KOPT-K1 (cell line): ENCODE measurements around the gene MTAP.

ENCODE experiments used
- H3K27ac ChIP-seq: fragments of 200-600 bp; sonication (generic); 2 replicates; pipeline ENCODE4 v1.5.1; 2016; ENCODE audit warnings: antibody characterized with exemption, mild to moderate bottlenecking, low read depth, low read length; ENCODE audit not compliant: poor library complexity, severe bottlenecking
- H3K36me3 ChIP-seq: fragments of 200-600 bp; sonication (generic); 2 replicates; pipeline ENCODE4 v1.5.1; 2017; ENCODE audit warnings: antibody characterized with exemption, mild to moderate bottlenecking, low read length, moderate library complexity; ENCODE audit not compliant: insufficient read depth
- H3K9me3 ChIP-seq: fragments of 200-600 bp; sonication (generic); 2 replicates; pipeline ENCODE4 v1.5.1; 2017; ENCODE audit warnings: antibody characterized with exemption, low read length, mild to moderate bottlenecking; ENCODE audit not compliant: insufficient read depth, poor library complexity, severe bottlenecking

MTAP gene

DNA sequence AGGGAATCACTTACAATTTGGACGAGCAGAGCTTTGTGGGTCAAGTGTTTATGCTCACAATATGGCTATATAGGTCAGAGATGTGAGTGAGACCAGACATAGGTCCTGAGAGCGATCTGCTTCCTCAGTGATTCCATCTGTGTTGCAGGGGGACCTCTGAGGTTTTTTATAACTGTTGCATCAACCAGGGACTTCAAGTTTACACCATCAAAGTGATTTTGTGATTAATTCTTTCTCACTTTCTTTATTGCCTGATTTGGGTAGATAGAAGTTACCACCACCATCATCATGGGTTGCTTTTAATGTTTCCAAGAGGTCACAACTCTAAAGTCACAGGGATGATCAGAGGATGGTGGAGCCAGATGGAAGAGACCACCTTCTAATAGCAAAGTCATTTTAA is 7.0 kb upstream of the MTAP start:
- Histone ChIP-seq H3K36me3 (no peaks in the 10 kb centered on the region), H3K27ac (no peak overlapping the region), H3K9me3 (no peaks in the 10 kb centered on the region)

DNA sequence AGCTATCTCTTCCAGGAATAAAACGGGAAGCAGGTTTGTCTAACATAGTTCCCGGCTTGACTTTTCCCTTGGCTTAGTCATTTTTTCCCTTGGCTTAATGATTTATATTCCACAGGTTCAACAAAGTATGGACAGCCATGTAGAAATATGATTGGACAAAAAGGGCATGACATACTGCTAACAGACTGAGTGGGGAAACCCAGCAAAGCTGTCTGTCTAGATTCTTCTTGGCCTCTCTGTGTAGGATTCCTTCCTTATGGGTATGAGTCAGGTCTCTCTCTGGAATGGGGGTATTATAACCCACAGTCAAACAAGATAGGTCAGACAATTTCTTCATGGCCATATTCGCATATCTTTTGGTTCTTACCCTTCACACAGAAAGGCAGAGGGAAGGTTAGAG is 5.7 kb upstream of the MTAP start:
- Histone ChIP-seq H3K36me3 (no peaks in the 10 kb centered on the region), H3K9me3 (no peaks in the 10 kb centered on the region), H3K27ac (no peak overlapping the region)

DNA sequence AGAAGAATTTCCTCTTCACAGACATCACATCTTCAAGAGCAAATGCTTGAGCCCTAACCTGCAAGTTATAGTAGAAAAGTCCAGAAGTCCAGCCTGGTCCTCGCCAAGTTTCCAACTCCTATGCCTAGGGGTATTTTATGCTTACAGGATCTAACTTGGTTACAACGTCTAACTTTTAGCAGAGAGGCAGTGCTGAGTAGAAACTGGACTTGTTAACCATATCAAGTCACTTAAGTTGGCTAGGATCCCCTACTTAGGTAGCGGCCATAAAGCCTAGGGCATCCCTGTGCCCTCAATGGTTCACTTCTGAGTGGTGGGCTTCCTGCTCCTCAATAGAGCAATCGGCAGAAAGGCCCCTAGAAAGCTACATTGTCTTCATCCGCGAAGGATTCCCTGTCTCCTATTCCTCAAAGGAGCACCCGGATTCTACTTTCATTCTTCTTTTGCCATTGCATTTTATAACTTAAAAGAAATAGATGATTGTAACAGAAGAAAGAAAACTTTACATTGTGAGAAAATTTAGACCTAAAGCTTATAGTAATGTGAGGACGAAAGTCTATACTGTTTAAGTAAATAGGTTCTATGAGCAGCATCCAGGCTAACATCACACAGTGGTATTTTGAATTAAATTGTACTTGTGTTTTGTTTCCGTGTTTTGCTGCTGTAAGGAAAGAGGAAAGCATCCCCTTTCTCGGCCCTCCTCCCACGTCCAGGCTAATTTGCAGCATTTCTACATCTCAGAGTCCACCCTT is 1.3 kb upstream of the MTAP start:
- Histone ChIP-seq H3K36me3 (peaks cover 20% of the 10 kb centered on the region), H3K27ac (no peak overlapping the region), H3K9me3 (no peaks in the 10 kb centered on the region)

DNA sequence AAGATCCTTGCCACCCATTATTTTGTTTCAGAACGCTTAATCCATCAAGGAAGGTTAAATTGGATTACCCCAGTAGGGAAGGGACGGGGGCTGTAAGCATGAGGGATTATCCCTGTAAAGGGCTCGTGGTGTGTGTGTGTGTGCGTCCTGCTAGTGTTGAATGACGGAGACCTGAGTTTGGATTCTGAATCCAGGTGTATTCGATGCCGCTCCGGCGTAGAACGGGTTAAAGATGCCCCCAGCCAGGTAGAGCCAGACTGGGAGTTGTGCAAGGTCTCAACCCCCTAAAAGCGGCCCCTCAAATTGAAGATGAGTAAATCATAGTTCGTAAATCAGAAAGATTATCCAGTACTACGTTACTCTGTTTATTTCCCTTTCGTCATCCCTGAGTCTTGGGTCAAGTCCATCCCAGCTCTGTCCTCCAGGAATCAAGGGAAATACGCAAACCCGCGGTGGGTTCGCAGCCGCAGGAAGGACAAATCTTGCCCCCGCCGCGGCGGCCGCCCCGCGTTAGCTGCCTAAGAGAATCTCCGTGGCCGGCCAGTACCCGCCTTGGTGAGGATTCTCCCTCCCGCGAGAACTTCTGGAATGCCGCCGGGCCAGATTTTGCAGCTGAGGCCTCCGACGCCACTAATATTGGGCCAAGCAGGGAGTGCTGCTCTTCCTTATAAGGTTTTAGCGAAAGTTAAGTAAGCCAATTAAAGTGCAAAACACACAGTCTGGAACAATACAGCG is 586 bp upstream of the MTAP start:
- peak overlapping the region; percentile 64 for H3K27ac ChIP-seq
- H3K36me3 ChIP-seq = peaks cover 27% of the 10 kb centered on the region
- no peaks in the 10 kb centered on the region for H3K9me3 ChIP-seq

DNA sequence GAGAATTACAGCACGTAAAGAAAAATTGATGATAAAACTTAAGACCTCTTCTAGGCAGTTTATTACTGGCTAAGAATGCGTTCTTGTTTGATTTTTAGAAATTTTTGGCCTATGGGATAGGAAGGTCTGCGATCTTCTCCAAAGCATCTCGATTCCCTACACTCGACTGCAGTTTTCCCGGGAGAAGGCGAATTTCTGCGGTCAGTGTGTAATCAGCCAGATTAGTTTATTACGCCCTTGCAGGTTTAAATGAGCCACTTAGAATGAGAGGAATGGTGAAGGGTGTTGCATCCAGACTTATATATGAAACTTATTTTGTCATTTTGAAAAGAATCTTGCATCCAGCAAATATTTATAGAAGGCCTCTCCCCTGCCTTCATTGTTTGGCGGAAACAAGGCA is 1.2 kb downstream of the MTAP start:
- peaks cover 44% of the 10 kb centered on the region for H3K36me3 ChIP-seq
- H3K9me3 ChIP-seq = no peaks in the 10 kb centered on the region
- H3K27ac ChIP-seq = peak overlapping the region; percentile 64

DNA sequence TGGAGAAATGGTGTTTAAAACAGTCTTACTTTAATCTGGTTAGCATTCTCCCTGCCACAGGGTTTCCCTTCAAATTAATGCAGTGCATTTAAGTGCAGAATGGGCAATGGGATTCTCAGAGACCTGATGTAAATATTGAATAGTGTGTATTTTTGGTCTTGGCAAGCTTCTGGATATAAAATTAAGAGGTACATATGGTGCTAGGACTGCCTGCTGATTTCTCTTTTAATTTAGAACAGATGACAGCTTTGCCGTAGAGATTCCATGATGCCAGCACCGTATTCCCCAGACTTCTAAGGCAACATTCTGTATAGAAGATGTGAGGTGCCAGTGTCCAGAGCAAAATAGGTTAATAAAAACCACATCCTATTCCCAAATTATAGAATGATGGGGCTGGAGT is 1.9 kb downstream of the MTAP start:
- peak overlapping the region; percentile 64 for H3K27ac ChIP-seq
- H3K36me3 ChIP-seq = peaks cover 51% of the 10 kb centered on the region
- no peaks in the 10 kb centered on the region for H3K9me3 ChIP-seq

DNA sequence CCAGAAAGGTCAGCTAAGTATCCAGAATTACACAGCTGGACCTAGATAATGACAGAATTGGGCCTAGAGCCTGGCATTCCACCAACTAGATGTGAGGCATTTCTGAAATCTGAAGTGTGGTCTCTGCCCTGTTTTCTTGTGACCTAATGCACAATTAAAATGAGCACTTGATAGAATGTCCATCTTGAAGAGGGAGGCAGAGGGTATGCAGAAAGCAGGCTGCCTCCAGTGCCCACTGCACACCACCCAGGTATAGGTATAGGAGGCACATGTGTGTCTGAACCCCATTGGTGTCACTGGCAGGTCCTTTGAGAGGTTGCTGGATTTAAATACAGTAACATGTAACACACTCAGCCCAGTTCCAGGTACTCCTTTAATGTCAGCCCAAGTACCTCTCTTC is 2.4 kb downstream of the MTAP start:
- Histone ChIP-seq H3K9me3 (no peaks in the 10 kb centered on the region), H3K36me3 (peaks cover 56% of the 10 kb centered on the region), H3K27ac (no peak overlapping the region)

DNA sequence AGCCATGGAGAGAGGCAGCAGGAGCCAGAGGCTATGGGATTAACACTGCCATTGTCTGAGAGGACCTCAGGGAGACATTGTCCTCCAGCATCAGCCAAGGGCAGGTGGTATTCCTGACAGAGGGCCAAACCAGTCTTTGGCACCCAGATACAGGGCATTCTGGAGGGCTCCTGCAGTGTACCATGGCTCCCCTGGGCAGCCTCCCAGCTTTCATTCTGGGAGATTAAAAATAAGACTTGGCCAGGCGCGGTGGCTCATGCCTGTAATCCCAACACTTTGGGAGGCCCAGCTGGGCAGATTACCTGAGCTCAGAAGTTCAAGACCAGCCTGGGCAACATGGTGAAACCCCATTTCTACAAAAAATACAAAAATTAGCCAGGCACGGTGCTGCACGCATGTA is 4.2 kb downstream of the MTAP start:
- H3K27ac ChIP-seq = no peak overlapping the region
- H3K36me3 ChIP-seq = peaks cover 74% of the 10 kb centered on the region

DNA sequence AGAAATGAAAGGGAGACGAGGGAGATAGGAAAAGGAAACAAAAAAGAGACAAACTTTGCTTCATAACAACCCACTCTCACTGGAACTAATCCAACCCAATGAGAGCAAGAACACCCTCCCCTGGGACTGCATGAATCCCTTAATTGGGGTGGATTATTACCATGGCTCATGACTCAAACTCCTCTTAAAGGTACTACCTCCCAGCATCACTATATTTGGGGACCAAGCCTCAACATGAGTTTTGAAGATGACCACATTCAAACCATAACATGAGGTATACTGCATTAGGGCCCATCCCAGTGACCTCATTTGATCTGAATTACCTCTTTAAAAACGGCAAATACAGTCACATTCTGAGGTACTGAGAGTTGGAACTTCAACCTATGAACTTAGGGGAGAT is 8.0 kb downstream of the MTAP start:
- Histone ChIP-seq H3K27ac (no peak overlapping the region), H3K9me3 (no peaks in the 10 kb centered on the region), H3K36me3 (peaks cover 88% of the 10 kb centered on the region)

More for the DNA sequence above, 4.2 kb downstream of the MTAP start:
- no peaks in the 10 kb centered on the region for H3K9me3 ChIP-seq

DNA sequence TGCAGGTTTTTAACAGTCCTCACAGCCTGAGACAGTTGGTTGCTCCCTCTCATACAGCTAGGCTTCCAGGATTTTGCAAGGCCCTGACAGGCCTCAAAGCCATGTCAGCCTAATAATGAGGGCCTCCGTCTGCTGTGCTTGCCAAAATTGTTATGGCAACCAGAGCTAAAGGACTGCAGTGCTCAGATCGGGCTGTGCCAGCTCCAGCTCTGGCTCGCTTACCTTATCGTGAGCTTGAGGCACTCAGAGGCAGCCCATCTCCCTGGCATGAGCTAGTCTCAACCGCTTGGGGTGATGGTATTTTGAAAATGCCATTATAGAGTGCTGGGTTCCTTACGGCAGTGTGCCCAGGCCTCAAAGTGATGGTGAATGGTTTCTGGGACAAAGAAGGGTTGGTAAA is 8.4 kb downstream of the MTAP start:
- Histone ChIP-seq H3K27ac (no peak overlapping the region), H3K9me3 (no peaks in the 10 kb centered on the region), H3K36me3 (peaks cover 88% of the 10 kb centered on the region)

DNA sequence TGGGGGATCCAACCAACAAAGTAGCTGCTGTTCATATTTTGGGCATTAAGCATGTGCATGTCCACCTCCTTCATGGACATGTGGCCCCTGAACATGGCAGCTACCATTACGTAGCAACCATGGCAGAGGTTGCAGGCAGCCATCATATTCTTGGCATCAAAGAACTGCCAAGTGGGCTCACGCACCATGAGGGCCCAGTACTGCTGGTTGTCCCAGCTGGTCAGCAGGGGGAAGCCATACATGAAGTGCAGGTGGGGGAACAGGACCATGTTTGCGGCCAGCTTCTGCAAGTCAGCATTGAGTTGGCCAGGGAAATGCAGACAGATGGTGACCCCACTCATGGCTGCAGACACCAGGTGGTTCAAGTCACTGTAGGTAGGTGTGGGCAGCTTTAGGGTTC is 9.5 kb downstream of the MTAP start:
- H3K27ac ChIP-seq = no peak overlapping the region
- peaks cover 89% of the 10 kb centered on the region for H3K36me3 ChIP-seq
- no peaks in the 10 kb centered on the region for H3K9me3 ChIP-seq

DNA sequence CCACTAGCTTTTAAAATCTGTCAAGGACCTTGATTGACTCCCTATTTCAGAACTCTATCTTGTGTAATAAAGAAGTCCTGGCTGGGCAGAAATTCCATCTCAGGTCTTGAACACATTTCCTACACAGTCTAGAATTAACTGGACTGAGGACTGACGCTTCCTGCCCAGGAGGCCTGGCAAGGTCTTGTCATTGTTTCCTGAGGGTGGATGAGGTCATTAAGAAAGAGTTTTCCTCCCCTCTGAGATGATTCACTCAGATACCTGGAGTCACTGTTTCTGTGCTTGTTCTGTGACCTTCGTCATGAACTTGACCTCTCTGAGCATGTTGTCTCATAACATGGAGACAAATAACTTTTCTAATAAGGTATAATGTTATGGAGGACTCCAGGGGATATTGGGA is 10.0 kb downstream of the MTAP start:
- no peak overlapping the region for H3K27ac ChIP-seq
- peaks cover 89% of the 10 kb centered on the region for H3K36me3 ChIP-seq

DNA sequence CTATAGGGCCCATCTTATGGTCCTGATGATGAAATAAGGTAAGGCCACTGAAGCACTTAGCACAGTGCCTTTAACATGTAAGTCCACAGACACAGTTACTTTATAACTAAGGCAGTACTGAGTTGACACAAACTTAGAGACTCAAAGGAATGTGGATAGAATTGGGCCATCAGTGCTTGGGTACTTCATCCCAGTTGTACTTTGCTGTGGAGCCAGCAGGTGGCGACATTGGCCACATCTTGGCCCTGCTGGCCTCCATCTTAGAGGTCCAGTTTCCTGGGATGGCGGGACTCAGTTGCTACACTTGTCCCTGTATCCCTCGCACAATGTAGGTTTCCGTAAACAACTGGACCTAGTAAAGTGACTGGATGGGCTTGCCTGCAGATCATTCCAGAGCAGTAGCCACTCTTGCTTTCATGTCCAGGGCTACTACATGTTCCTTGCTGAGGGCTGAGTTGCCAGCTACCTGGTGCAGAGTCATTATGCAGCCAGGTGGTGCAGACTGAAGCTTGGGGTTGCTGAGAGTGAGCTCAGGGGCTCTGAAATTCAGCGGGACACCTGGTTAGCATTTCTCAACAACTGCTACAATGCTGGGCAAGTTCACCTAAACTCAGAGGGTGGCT is 10.6 kb downstream of the MTAP start:
- peaks cover 3% of the 10 kb centered on the region for H3K9me3 ChIP-seq
- peaks cover 89% of the 10 kb centered on the region for H3K36me3 ChIP-seq
- H3K27ac ChIP-seq = peak overlapping the region; percentile 34

More for the DNA sequence above, 10.0 kb downstream of the MTAP start:
- no peaks in the 10 kb centered on the region for H3K9me3 ChIP-seq

DNA sequence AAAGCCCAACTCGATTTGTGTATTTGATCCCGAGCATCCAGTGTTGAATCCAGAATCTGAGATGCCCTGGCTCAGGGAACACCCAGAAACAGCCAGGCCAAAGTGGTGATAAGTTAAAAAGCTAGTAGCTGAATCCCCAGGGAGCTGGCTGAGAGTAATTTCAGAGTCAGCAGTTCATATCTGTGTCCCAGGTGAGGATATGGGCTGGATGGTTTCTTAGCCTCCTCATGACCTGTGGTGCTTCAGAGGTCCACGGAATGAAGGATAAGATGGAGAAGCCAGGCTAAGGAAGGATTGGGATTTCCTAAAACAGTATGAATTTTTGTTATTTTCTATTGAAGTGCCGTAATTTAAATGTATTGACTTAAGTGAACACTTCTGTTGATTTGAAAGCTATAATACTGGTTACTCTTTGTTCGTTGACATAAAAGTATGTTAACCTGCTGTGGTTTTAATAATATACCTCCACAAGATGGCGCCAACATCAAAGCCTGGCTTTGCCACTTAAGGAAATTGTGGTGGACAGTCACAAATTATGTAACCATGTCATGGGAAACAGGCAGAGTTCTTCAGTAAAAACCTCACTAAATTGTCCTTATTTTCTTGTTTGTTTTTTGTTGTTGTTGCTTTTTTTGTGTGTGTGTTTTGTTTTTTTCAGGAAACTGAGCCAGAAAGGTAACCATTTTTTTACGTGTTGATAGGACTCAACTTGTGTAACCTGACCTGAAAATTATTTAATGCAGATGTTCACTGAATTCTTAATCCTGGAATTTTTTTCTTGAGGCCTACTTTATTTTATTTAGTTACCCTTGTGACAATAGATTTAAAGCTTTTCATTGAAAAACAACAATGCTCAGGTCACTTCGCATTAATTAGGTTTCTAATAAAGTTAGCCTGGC is 11.4 kb downstream of the MTAP start:
- H3K27ac ChIP-seq = peak overlapping the region; percentile 34
- peaks cover 89% of the 10 kb centered on the region for H3K36me3 ChIP-seq
- peaks cover 8% of the 10 kb centered on the region for H3K9me3 ChIP-seq

DNA sequence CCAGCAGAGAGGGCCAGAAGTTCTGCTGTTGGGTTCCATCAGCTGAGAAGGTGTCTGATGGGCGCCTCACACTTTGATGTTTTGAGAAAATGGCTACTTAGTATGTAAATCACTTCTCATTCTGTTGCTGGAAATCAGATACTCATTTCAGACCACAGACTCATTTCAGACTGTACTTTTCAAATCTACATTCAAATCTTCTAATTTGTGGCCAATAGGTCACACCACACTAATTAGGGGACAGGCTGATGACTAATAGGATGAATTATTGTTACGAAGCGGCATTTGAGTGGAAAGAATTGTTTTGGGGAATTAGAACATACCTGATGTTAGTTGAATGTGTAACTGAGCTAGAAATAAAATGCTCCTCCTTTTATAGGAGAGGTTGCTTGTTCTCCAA is 13.2 kb downstream of the MTAP start:
- Histone ChIP-seq H3K27ac (no peak overlapping the region), H3K36me3 (peaks cover 85% of the 10 kb centered on the region), H3K9me3 (peaks cover 14% of the 10 kb centered on the region)
